Loucy (cell line): ENCODE measurements around the gene DLX6.

Experiments
- H2AFZ ChIP-seq: fragments of 200-600 bp; sonication (generic); 2 replicates; pipeline ENCODE4 v1.6.0; 2016; ENCODE audit warnings: antibody characterized with exemption, mild to moderate bottlenecking, low read length, moderate library complexity
- H3F3A ChIP-seq: fragments of 200-600 bp; 2 replicates; pipeline ENCODE4 v1.6.0; 2016; ENCODE audit warnings: antibody characterized with exemption, low read depth, mild to moderate bottlenecking
- H3K27me3 ChIP-seq: fragments of 200-600 bp; sonication (generic); 2 replicates; pipeline ENCODE4 v1.6.1; 2014; ENCODE audit warnings: low read length, mild to moderate bottlenecking; ENCODE audit not compliant: insufficient read depth, poor library complexity, severe bottlenecking
- H3K36me3 ChIP-seq: fragments of 200-600 bp; sonication (generic); 2 replicates; pipeline ENCODE4 v1.6.1; 2016; ENCODE audit warnings: low read length; ENCODE audit not compliant: insufficient read depth
- H3K4me1 ChIP-seq: fragments of 200-600 bp; sonication (generic); 2 replicates; pipeline ENCODE4 v1.5.1; 2014; ENCODE audit warnings: low read length, mild to moderate bottlenecking; ENCODE audit not compliant: insufficient read depth, poor library complexity, severe bottlenecking
- H3K4me2 ChIP-seq: fragments of 200-600 bp; sonication (generic); 2 replicates; pipeline ENCODE4 v1.6.0; 2014; ENCODE audit warnings: antibody characterized with exemption, low read length, low read depth, mild to moderate bottlenecking; ENCODE audit not compliant: poor library complexity, severe bottlenecking
- H3K4me3 ChIP-seq: fragments of 200-600 bp; sonication (generic); 2 replicates; pipeline ENCODE4 v1.5.1; 2014; ENCODE audit warnings: low read length, mild to moderate bottlenecking, mixed read lengths; ENCODE audit not compliant: poor library complexity, severe bottlenecking
- H3K79me2 ChIP-seq: fragments of 200-600 bp; sonication (generic); 2 replicates; pipeline ENCODE4 v1.6.1; 2014; ENCODE audit warnings: low read length; ENCODE audit not compliant: insufficient read depth
- H3K9ac ChIP-seq: fragments of 200-600 bp; sonication (generic); 2 replicates; pipeline ENCODE4 v1.6.0; 2014; ENCODE audit warnings: mild to moderate bottlenecking, low read depth, low read length, moderate library complexity; ENCODE audit not compliant: poor library complexity, severe bottlenecking
- H3K9me2 ChIP-seq: fragments of 200-600 bp; sonication (generic); replicated peaks from 2 replicates; pipeline ENCODE4 v1.6.1; 2016; ENCODE audit warnings: low read depth, low read length, mixed read lengths
- H3K9me3 ChIP-seq: fragments of 200-600 bp; sonication (generic); 2 replicates; pipeline ENCODE4 v1.6.1; 2014; ENCODE audit warnings: mild to moderate bottlenecking, antibody characterized with exemption, low read length, low read depth; ENCODE audit not compliant: insufficient read depth
- H4K20me1 ChIP-seq: fragments of 200-600 bp; sonication (generic); 2 replicates; pipeline ENCODE4 v1.6.0; 2014; ENCODE audit warnings: antibody characterized with exemption, low read length, mild to moderate bottlenecking; ENCODE audit not compliant: insufficient read depth, poor library complexity, severe bottlenecking
- EZH2phosphoT487 ChIP-seq: fragments of 200-600 bp; IDR thresholded peaks from 2 replicates; pipeline ENCODE4 v1.6.1; 2018; ENCODE audit warnings: antibody characterized with exemption, mild to moderate bottlenecking, moderate library complexity, borderline replicate concordance
- TF ChIP-seq, protein P1 (sequence below): fragments of 200-600 bp; sonication (generic); conservative IDR thresholded peaks from 2 replicates; pipeline ENCODE4 v1.5.1; 2014; ENCODE audit warnings: mild to moderate bottlenecking, antibody characterized with exemption, low read length

The DLX6 gene

GRCh38 chr7:97003262-97004246 lies 1.8 kb upstream of the DLX6 start:
- H3K9me2 ChIP-seq, result no peaks in the 10 kb centered on the region
- no peak overlapping the region for H3K9ac ChIP-seq
- H3K9me3 ChIP-seq, result no peaks in the 10 kb centered on the region
- no peaks in the 10 kb centered on the region for H3K79me2 ChIP-seq
- H3K4me1 ChIP-seq, result no peaks in the 10 kb centered on the region
- H4K20me1 ChIP-seq, result no peaks in the 10 kb centered on the region
- no peaks in the 10 kb centered on the region for H3K27me3 ChIP-seq
- no peak overlapping the region for H3K4me2 ChIP-seq
- H3K36me3 ChIP-seq, result no peaks in the 10 kb centered on the region
- no peak overlapping the region for H3K4me3 ChIP-seq
- no peak for TF ChIP-seq EZH2phosphoT487
- TF ChIP-seq, protein P1, sequence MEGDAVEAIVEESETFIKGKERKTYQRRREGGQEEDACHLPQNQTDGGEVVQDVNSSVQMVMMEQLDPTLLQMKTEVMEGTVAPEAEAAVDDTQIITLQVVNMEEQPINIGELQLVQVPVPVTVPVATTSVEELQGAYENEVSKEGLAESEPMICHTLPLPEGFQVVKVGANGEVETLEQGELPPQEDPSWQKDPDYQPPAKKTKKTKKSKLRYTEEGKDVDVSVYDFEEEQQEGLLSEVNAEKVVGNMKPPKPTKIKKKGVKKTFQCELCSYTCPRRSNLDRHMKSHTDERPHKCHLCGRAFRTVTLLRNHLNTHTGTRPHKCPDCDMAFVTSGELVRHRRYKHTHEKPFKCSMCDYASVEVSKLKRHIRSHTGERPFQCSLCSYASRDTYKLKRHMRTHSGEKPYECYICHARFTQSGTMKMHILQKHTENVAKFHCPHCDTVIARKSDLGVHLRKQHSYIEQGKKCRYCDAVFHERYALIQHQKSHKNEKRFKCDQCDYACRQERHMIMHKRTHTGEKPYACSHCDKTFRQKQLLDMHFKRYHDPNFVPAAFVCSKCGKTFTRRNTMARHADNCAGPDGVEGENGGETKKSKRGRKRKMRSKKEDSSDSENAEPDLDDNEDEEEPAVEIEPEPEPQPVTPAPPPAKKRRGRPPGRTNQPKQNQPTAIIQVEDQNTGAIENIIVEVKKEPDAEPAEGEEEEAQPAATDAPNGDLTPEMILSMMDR, result no peak
- no peaks in the 10 kb centered on the region for H3F3A ChIP-seq
- H2AFZ ChIP-seq, result no peak overlapping the region

DNA sequence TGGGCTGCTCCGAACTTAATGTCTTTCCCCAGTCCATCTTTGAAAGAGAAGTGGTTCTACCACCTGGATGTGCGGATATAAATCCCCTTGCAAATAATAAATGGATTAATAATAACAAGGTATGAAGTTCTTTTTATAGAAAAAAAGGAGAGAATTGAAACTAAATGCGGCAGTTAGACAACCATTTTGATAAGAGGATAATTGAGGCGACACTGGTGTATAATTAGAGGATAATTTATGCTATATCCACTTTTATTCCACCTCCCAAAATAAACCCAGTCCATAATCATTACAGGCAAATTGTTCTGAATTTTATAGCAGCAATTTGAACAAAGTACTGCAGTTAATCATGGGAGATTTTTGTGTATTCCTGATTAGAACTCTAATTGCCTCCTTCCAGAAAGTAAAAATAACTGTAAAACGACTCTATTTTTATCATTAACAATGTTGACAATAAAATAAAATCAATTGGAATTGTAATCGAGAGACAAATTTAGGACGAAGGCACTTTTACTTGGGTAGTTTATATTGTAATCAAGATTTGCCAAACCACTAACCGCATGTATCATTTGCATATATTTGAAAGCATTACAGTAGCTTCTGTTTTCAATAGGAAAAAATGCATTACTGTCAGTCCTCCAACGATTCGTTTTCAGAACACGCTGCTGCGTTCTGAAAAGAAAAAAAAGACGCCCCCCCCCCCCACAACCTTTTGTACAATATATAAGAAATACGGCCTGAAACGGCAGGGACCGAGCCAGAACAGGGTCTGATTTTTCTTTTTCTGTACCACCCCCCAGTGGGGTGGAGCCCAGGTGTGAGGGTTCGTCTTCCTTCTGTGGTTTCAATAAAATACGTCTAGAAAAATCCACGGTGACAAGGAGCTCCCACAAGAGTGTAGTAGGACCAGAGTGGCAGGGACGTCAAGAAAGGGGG lies 838 bp upstream of the DLX6 start:
- TF ChIP-seq EZH2phosphoT487, result no peak
- TF ChIP-seq, protein P1, result no peak
- Histone ChIP-seq H2AFZ (no peak overlapping the region), H3K36me3 (no peaks in the 10 kb centered on the region), H3K4me2 (no peak overlapping the region), H3F3A (no peaks in the 10 kb centered on the region), H3K4me1 (no peaks in the 10 kb centered on the region), H3K9me3 (no peaks in the 10 kb centered on the region), H3K27me3 (no peaks in the 10 kb centered on the region), H3K4me3 (no peak overlapping the region), H3K79me2 (no peaks in the 10 kb centered on the region), H3K9me2 (no peaks in the 10 kb centered on the region), H3K9ac (no peak overlapping the region), H4K20me1 (no peaks in the 10 kb centered on the region)

DNA sequence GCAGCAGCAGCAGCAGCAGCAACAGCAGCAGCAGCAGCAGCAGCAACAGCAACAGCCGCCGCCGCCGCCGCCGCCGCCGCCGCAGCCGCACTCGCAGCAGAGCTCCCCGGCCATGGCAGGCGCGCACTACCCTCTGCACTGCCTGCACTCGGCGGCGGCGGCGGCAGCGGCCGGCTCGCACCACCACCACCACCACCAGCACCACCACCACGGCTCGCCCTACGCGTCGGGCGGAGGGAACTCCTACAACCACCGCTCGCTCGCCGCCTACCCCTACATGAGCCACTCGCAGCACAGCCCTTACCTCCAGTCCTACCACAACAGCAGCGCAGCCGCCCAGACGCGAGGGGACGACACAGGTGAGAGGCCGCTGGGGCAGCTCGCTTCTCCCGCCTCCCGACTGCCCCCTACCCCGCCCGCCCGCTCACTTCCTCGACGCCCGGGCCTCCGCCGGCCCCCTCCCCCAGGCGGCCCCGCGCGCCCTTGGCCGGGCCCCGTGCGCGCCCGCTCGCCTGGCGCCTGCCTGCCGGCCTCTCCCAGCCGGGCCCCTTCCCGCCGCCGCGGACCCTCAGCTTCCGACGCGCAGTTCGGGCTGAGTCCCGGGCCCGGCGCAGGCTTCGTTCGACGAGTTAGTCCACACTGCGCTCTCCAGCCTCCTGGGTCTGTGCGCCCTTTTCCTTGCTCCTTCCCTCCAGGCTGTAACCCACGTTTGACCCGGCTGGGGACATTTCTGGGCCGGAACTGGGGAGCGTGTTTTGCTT lies 882 bp downstream of the DLX6 start:
- Histone ChIP-seq H4K20me1 (no peaks in the 10 kb centered on the region), H3K4me3 (no peak overlapping the region), H3K9me3 (no peaks in the 10 kb centered on the region), H3K4me2 (no peak overlapping the region), H2AFZ (no peak overlapping the region), H3K9ac (no peak overlapping the region), H3K27me3 (no peaks in the 10 kb centered on the region), H3K4me1 (no peaks in the 10 kb centered on the region), H3K36me3 (no peaks in the 10 kb centered on the region), H3K9me2 (no peaks in the 10 kb centered on the region), H3K79me2 (no peaks in the 10 kb centered on the region), H3F3A (no peaks in the 10 kb centered on the region)
- TF ChIP-seq, protein P1, result no peak
- TF ChIP-seq EZH2phosphoT487, result no peak
